ENCODE measurements around the gene SRP54.
"Not testable (repeated sequence)": the region's sequence is repeated elsewhere in the genome, so short reads cannot be mapped to it uniquely, and the experiment has no call there.

SRP54 gene

DNA sequence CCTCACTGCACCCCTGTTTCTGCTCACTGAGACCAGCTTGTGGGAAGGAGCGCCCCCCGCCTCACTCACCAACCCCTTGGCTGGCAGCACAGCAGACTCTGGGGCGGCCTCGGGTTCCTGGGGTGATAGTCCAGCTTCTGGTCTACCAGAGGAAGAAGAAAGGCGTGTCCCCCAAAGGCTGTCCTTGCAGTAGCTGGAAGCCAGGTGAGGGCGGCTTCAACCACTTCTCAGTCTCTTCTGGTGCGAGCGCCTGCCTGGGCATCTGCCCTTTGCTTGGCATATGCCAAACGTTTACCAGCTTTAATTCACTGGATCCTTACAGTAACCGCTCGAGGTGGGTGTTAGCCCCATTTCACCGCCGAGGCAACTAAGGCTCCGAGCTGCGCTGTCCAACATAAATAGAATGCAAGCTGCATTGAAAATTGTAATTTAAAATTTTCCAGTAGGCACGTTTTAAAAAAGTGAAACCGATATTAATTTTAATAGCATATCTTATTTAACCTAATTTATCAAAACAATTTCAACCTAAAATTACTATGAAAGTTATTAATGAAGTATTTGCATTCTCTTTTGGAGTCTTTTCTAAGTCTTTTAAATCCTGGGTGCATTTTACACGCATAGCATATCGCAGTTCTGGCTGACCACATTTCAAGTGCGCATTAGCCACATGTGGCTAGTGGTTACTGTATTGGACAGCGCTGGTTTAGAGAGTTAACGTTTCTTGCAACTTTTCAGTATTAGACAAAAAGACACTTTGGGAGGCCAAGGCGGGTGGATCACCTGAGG lies 64.2 kb downstream of the SRP54 start:
- DNase-seq (ENCODE audit: low read depth, low spot score): no peak

DNA sequence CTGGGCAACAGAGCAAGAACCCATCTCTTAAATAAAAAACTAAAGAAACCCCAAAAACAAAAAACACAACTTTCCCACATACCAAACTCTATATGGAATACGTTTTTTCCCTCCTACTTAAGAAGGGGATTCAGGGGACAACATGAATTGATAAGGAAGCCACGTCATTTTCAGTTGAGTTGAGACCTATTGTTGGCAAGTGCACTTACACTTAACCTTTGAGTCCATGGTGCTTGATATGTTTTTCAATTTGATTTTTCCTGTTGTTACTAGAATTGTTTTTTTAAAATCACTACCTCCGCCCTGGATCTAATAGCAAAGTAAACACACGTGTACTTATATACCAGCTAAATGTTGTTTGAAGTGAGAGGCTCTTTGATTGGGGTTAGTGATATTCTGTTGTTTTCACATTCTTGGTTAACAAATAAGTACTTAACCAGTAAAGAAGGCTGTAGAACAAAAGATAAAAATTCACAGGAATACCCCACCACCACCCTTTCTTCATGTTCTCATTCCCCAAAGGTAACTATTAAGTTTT lies 65.3 kb downstream of the SRP54 start:
- DNase-seq (ENCODE audit: low read depth, low spot score): no peak

DNA sequence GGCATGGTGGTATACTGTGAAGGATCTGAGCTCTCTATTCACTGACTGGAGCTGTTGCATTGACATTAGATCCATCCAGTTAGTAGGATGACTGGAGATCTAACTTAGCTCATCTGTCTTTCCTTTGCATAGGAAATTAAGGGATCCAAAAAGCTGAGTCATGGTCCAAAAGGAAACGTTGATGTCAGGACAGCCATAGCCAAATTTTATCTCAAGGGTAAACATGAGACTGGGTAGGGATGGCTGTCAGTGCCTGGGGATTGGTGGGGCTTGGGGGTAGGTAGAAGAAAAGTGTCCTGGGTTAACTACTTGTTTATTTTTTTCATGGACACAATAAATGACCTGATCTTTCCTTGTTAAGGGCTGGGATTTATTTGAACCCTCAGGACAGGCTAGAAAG lies 67.9 kb downstream of the SRP54 start:
- no peak for DNase-seq (ENCODE audit: low read depth, low spot score)

DNA sequence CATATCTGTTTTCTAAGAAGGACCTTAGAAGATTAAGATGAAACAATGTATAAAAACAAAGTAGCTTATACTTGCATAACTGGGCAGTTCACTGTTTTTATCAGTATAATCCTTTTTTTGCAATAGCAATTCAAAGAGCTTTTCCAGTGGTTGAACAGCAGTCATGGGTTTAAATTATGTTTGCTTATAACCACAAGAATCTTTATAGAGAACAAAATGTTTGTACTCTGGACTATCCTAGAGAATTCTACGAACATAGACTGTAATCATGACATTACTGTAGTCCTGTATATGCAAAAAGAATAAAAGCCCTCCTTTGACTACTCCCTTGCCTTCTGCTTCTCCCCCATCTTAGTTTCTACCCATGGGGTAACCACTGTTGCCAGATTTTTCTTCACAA lies 69.0 kb downstream of the SRP54 start:
- DNase-seq (ENCODE audit: low read depth, low spot score): no peak

DNA sequence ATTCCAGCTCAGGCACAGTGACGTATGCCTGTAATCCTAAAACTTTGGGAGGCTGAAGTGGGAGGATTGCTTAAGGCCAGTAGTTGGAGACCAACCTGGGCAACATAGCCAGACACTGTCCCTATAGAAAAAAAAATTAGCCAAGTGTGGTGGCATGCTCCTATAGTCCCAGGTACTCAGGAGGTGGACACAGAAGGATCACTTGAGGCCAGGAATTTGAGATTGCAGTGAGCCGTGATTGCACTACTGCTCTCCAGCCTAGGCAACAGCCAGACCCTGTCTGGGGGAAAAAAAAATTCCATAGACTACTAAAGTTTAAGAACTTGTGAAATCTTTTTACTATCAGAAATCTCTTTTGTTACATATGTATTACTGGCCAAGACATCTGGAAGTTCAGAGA lies 69.8 kb downstream of the SRP54 start:
- no peak for DNase-seq (ENCODE audit: low read depth, low spot score)

DNA sequence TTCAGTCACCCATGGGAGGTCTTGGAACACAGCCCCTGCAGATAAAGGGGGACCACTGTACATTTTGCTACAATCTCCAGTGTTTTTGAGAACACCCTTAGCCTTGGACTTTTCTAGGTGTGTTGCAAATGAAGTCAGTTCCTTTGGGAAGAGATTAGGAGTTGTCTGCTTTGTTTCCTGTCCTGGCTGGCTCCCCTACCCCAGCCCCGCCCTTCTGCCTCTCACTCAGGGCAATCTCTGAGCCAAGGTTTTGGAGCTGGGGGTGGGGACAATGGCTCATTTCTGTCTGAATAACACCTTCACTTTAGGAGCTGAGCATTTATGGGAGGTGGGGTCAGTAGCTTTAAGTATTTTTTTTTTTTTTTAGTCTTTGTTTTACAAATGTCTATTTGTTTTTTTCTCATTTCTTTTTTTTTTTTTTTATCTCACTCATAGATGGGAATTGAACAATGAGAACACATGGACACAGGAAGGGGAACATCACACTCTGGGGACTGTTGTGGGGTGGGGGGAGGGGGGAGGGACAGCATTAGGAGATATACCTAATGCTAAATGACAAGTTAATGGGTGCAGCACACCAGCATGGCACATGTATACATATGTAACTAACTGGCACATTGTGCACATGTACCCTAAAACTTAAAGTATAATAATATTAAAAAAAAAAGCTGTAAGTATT lies 78.5 kb downstream of the SRP54 start:
- DNase-seq (ENCODE audit: low read depth, low spot score): not testable (repeated sequence)

DNA sequence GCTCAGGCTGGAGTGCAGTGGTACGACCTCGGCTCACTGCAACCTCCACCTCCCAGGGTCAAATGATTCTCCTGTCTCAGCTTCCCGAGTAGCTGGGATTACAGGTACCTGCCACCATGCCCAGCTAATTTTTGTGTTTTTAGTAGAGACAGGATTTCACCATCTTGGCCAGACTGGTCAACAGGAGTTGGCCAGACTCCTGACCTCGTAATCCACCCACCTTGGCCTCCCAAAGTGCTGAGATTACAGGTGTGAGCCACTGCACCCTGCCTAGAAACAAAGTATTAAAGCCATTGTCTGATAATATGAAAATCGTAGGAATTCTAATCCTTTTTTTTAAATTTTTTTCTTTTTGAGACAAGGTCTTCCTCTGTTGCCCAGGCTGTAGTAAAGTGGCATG lies 82.9 kb downstream of the SRP54 start:
- not testable (repeated sequence) for DNase-seq (ENCODE audit: low read depth, low spot score)

DNA sequence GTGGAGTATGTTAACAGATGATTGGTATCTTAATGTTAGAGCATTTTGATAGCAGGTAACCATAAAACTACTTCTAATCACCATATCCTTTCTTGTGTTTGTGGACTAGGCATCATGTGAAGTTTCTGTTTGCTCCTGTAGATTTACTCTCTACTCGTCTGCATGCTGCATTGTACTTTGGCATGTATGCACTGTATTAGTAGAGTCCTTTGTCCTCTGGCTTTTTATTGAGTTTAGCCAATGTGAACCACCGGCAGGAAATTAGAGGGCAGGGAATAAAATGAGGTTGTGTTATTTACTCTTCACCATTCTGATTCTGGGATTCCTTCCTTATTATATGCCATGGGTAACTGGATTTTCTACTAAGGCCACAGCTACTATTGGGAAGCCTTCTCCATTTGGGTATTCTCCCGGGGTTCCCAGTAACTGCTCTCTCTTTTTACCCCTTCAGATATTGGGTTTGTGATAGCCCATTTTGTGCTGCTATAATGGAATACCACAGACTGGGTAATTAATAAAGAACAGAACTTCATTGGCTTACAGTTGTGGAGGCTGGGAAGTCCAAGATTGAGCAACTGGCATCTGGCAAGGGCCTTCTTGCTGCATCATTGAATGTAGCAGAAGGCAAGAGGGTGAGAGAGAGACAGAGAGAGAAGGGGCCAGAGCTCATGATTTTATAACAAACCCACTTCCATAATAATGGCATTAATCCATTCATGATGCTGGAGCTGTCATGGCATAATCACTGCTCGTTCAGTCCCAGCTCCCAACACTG lies 85.6 kb downstream of the SRP54 start:
- no peak for DNase-seq (ENCODE audit: low read depth, low spot score)

DNA sequence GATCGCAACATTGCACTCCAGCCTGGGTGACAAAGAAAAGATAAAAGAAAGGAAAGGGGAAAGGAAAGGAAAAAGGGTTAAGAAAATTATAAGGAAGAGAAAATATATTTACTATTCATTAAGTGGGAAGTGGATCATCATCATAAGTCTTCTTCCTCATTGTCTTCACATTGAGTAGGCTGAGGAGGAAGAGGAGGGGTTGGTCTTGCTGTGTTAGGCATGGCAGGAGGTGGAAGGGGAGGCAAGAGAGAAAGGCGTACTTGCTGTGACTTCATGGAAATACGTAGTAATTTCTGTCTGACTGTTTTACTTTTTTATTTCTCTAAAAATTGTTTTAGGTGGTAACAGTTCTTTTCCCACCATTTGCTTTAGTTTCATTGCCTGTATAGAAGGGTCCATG lies 89.4 kb downstream of the SRP54 start:
- DNase-seq (ENCODE audit: low read depth, low spot score): no peak

DNA sequence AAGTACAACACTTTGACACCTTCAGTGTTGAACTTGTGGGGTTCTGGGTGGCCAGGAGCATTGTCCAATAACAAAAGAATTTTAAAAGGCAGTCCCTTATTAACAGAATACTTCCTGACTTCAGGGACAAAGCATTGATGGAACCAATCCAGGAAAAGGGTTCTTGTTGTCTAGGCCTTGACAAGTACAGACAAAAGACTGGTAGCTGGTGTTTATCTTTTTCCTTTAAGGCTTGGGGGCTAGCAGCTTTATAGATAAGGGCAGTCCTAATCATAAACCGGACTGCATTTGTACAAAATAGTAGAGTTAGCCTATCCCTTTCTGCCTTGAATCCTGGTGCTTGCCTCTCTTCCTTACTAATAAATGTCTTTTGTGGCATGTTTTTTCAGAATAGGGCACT lies 90.7 kb downstream of the SRP54 start:
- no peak for DNase-seq (ENCODE audit: low read depth, low spot score)

DNA sequence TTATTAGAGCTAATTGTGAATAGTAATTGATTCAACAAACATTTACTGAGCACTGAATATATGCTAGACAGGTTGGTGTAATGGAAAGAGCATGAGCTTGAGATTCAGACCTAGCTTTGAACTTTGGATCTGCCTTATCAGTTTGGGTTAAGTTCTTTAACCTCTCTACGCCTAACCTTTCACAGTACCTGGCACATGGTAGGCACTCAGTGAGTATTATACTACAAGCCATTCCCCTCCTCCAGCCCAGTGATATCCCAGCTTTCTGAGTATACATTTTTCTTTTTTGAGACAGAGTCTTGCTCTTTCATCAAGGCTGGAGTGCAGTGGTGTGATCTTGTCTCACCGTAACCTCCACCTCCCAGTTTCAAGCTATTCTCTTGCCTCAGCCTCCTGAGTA lies 95.3 kb downstream of the SRP54 start:
- no peak for DNase-seq (ENCODE audit: low read depth, low spot score)

All from iPS DF 19.7 (cell line).